GM21423 (cell line): ENCODE results near the gene TTC31.
"Not testable (repeated sequence)": the region's sequence is repeated elsewhere in the genome, so short reads cannot be mapped to it uniquely, and the experiment has no call there.

ENCODE experiments used
- ATAC-seq: cut with Tn5 transposase; IDR thresholded peaks from one replicate; pipeline ENCODE4 v1.9.1; 2021; ENCODE audit warnings: mild to moderate bottlenecking, moderate library complexity; ENCODE audit not compliant: unreplicated experiment

TTC31 gene

GRCh38 chr2:74483675-74484164, 839 bp downstream of the TTC31 start:
- not testable (repeated sequence) for ATAC-seq

GRCh38 chr2:74486141-74486540, 3.3 kb downstream of the TTC31 start:
- ATAC-seq = no peak

DNA sequence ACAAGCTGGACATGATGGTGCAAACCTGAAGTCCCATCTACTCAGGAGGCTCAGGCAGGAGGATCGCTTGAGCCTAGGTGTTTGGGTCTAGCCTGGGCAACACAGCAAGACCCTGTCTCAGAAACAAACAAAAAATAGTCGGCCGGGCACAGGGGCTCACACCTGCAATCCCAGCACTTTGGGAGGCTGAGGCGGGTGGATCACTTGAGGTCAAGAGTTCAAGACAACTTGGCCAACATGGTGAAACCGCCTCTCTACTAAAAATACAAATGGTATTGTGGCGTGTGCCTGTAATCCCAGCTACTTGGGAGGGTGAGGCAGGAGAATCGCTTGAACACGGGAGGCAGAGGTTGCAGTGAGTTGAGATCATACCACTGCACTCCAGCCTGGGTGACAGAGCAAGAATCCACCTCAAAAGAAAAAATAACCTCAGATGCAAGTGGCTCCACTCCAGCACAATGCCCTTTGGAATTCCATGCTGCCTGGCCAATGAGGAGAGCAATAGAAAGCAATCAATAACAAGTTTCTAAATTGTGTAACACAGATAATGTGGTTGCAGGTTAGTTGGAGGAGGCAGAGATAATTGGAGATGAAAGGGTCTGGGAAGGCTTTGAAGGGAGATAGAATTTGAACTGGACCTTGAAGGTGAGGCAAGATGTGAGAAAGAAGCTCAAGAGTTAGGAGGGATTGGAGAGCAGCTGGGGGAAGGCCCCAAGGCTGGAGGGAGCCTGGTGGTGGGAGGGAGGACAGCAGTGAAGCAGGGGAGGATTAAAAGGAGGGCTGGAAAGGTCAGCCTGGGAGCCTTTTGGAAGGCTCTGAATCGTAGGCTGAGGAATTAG, 6.0 kb downstream of the TTC31 start:
- ATAC-seq = no peak

GRCh38 chr2:74489906-74490305, 7.0 kb downstream of the TTC31 start:
- ATAC-seq = no peak

GRCh38 chr2:74491648-74492544, 9.0 kb downstream of the TTC31 start:
- ATAC-seq = no peak

- ATAC-seq = no peak
These were observed 10.7 kb downstream of the TTC31 start for GRCh38 chr2:74493546-74493945.

DNA sequence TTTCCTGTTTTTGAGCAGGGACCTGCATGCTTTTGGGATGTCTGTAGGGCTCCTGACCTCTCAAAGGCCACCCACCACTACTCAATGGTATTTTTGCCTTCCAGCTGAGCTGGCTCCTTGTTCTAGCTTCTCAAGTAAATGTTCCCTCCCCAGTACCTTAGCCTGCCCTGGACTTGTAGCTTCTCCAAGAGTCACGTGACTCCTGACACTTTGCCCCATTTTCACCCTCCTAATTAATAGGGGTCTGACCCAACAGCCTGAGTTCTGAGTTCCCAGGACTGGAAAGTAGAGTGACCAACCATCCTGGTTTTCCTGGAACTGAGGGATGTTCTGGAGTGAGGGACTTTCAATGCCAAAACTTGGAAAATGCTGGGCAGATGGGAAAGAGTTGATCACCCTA, 12.6 kb downstream of the TTC31 start:
- ATAC-seq = no peak

GRCh38 chr2:74496997-74497776, 14.3 kb downstream of the TTC31 start:
- no peak for ATAC-seq

DNA sequence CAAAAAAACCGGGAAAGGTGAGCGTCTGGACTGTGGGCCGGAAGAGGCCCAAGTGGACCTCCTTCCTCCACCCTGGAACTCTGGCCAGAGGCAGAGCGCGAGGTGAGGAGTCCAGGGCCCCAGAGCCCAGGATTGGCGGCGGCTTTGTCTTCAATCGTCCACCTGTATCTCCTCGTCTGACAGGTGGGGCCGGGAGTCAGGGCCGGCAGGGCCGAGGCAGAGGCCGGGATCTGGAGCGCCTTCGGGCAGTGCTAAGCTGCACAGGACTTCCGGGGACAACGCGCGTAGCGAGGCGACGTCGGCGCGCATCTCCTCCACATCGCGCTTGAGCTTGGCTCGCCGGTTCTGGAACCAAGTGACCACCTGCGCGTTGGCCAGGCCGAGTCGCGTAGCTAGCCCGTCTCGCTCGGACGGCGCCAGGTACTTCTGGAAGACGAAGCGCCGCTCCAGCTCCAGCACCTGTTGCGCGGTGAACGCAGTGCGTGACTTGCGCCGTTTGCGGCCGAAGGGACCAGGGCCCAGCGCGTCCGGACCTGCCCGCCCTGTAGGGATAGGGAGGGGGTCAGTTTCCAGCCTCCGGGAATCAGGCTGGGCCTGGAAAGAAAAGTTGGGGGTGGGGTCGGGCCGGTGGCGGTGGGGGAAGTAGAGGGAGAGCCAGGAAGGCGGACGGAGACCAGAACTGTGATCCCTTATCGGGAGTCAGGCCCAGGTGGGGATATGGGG, 15.1 kb downstream of the TTC31 start:
- ATAC-seq = no peak

DNA sequence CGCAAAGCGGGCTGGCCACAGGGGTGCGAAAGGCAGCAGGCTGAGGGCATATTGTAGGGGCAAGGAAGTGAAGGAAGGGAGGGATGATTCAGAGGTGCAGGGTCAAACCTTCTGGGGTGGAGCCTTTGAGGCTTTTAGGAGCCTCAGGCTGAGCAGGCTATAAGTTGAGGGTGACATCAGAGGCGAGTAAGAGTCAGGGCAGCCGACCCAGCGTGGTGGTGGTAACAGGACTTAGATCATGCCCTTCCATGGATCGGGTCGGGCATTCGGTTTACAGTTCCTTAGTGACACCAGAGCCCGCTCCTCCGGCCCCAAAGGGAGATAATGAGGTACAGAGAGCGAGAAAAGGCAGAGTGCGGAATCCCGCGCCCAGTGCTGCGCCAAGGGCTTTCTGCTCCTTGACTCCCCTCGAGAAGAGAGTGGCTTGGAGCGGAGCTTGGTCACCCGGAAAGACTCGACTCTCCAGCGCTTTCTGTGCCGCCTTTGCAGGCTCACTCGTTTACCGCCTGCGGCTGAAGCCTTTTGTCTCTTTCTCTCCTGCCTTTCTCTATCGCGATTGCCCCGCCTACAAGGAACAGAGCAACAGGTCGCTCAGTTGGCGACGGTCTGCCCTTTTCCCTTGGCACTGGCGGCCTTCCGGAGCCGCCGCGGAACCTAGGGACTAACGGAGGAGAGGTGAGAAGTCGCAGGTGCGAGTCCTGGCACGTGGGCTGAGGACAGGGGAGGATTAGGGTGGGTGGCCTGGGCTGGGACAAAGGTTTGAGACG, 15.8 kb downstream of the TTC31 start:
- no peak for ATAC-seq

DNA sequence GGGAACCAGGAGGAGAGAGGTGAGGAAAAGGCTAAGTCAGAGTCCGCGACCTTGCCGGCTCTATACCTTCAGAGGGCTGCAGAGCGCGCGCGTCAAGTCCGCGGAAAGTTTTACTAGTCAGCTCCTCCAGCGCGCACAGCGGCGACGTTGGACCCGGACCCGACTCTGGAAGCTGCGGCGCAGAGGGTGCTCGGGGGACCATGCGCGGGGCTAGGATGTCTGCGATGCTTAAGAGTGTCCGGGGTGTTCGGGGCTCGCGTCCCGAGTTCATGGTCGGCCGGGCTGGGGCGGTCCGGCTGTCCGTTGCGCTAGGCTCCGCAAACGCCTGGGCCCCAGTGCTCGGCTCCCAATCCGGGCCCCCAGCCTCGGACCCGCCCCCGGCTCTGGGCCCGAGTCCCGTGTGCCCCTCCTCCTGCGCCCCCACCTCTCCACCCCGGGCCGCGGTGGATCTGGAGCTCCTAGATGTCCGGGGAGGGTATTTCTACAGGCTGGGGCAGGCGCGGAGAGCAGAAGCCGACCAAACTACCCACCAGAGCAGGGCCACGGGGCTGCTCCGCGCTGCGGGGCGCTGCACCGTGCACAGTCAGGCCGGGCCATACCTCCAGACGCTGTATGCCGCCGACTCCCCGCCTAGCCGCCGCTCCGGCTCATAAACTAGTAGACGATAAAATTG, 16.5 kb downstream of the TTC31 start, which contains the start of gene LBX2:
LBX2 (minus strand) TSS at position 337 of the 673 bp plus-strand sequence; CDS start at position 271, 66 bp downstream.
- ATAC-seq = no peak

GRCh38 chr2:74499940-74500577, 17.2 kb downstream of the TTC31 start:
- no peak for ATAC-seq

GRCh38 chr2:74500578-74500946, 17.7 kb downstream of the TTC31 start:
- ATAC-seq = no peak

- no peak for ATAC-seq
These were observed 18.6 kb downstream of the TTC31 start for GRCh38 chr2:74501335-74502071.

- ATAC-seq = no peak
These were observed 19.4 kb downstream of the TTC31 start for GRCh38 chr2:74502147-74502719.

GRCh38 chr2:74502720-74503505, 20.0 kb downstream of the TTC31 start:
- peak; percentile 38 for ATAC-seq
